GM19324 (cell line): ENCODE data around the gene ENTPD6.
"Not testable (repeated sequence)": the region's sequence is repeated elsewhere in the genome, so short reads cannot be mapped to it uniquely, and the experiment has no call there.

ENCODE experiments used
- ATAC-seq: cut with Tn5 transposase; IDR thresholded peaks from one replicate; pipeline ENCODE4 v1.9.1; 2021; ENCODE audit warnings: mild to moderate bottlenecking, moderate library complexity; ENCODE audit not compliant: unreplicated experiment, low FRiP score

The ENTPD6 gene

DNA sequence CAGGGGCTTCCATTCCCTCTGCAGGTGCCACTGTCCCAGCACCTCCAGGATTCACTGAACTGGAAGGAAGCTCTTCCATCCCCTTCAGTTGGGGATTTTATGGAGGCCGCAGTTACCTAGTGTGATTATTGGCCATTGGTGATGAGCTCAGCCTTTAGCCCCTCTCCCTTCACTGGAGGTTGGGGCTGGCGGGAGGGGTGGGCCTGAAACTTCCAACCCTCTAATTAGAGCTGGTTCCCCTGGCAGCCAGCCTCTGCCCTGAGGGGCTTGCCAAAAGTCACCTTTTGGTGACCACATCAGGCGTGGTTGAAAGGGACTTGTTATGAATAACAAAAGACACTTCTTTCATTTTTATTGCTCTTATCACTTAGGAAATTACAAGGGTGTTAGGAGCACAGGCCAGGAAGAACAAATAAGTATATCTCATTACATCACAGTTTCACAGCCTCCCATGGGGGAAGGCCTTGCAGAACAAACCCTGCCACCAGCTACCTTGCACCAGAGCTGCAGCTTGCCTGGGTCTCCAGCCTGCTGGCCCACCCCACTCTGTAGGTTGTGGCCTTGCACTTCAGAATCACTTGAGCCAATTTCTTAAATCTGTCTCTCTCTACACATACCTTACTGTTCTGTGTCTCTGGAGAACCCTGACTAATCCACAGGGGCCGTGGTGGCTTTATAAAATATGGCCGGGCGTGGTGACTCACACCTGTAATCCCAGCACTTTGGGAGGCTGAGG, 57.3 kb downstream of the ENTPD6 start:
- no peak for ATAC-seq

DNA sequence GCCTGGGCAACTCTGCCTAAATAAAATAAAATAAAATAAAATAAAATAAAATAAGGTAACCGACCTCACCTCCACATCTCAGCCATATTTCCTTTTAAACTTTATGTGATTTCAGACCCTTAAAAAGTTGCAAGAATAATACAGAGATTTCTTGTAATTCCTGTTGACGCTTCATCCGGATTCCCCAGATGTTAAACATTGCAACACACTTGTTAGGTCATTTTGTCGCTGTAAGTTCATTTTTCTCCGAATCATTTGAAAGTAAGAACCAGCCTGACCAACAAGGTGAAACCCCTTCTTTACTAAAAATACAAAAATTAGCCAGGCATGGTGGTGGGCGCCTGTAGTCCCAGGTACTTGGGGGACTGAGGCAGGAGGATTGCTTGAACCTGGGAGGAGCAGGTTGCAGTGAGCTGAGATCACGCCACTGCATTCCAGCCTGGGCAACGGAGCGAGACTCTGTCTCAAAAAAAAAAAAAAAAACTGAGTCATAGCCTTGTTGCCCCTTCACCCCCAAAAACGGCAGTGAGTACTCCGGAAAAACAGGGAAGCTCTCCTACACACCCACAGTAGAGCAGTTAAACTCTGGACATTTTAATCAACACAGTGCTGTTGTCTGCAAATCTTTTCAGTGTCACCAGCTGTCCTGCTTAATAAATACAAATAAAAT, 58.2 kb downstream of the ENTPD6 start:
- no peak for ATAC-seq

DNA sequence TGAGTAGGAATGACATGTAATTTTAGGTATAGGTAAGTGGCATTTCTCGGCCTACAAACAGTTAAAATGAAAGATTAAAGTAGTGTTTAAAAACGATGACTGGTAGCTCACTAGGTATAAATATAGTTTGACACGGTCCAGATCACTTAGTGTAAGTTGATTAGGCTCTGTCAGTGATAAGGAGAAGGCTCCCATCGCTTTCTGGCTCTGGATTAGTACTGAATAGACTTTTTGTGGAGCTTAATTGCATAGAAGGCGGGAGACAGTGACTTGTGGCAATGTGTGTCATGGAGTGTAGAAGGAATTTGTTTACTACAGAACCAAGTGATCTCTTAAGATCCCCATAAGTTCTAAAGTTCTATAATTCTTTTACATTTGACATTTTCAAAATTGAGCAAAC, 59.1 kb downstream of the ENTPD6 start:
- ATAC-seq, result no peak

DNA sequence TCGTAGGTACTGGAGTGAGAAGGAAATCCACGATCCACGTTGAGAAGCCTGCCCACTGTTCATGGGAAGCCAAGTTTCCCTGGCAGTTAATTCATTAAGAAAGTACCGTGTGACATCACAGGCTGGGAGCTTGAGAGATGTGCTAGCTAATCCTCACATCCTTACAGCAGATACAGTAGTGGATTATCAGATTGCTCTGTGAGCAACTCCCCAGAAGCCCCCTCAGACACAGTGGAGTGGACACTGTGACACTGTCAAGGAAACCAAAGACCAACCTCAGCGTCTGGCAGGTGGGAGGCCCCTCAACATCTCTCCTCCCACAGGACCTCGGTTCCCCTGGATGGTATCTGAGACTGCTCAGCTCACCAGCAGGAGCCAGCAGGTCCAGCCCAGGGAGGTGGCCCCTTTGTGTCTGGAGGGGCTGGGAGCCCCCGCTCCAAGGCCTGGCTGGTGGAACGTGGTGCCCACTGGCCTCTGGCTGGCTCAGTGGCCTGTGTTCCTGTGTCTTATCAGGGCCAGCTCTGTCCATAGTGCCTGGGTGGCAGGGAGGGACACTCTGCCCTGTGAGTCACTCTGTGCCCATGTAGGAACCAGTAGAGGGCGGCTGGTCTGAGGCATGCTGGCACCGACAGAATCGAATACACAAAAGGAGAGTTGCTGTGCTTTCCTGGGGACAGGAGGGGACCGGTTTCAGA, 59.6 kb downstream of the ENTPD6 start:
- no peak for ATAC-seq

DNA sequence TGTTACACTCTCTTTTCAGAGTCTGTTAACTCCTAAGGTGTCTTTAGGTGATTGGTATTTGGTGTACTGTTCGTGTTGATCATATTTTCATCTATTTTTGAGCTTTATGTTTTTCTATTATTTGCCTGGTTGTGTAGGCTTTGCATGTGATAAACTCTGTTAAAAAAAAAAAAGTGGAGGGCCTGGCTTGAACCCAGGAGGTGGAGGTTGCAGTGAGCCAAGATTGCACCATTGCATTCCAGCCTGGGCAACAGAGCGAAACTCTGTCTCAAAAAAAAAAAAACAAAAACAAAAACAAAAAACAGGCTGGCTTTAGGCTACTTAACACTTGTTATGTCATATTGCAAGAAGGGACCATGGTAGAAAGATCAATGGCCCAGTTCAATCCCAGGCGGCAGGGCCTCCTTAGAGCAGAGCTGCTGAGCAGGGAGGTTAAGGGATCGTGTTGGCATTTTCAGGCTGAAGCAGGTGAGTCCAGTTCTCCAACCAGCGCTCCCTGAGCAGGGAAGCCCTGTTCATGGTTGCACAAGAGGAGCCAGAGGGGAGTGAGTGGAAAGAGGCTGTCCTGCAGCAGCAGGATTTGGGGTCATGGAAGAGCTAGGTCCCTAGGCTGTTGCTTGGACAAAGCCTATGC, 60.8 kb downstream of the ENTPD6 start:
- no peak for ATAC-seq

DNA sequence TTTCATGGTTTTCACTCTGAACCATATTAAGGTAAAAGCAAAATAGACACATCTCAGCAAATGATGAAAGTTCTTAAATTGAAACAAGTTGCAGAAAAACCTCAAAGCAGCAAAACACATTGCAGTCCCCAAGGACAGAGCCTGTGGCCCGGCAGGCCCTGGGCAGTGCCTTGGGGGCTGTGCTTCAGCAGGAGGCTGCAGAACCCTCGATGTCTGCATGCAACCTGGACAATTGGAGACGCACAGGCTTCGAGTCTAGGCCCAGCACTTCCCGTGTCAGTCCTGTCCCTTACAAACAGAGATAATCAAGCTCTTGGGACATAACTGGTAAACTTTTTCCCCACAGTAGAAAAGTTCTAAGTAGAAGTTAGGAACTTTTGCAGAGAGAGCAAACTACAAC, 61.6 kb downstream of the ENTPD6 start:
- ATAC-seq, result no peak

DNA sequence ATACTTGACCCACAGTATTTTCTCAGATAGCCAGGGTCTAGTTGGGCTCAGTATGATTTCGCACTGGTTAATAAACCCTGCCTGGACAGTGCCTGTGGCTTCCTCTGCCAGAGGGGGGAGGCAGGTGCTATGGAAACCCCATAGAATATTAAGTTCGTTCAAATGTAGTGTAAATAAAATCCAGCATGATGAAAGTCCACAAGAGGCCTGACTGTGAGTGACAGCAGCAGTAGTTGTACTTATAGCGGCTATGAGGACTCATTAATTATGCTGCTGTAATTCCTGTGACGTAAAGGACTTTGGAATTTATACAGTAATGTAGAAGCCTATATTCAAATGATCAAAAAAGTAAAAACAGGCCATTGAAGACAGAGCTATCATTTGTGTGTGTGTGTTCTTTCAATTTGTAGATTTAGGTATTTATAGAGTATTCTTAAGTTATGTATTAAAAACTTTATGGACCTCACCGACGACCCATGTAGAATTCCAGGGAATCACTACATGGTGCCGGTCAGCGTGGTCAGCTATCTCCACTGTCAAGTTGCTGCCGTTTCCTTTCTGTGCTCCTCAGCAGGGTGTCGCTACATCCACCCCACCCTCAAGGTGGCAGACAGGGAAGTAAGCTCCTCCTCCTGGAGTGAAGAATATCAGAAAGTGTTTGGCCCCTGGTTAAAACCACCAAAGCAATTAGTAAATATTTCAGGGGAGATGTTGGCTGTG, 62.4 kb downstream of the ENTPD6 start:
- no peak for ATAC-seq

DNA sequence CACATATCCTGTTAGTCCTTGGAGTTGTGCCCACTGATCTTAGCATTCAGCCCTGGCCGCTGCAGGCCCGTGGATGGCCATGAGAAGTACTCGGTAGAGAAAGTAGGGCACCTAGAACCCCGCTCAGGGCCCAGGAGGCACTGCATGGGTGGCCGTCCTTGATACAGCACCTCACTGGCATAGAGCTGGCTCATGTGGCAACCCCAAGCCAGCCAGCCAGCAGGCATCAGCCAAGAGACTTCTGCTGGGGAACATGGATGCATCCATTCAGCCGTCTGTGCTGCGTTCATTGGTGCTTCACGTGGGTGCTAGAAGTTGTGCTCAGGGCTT, 62.9 kb downstream of the ENTPD6 start:
- ATAC-seq, result no peak

DNA sequence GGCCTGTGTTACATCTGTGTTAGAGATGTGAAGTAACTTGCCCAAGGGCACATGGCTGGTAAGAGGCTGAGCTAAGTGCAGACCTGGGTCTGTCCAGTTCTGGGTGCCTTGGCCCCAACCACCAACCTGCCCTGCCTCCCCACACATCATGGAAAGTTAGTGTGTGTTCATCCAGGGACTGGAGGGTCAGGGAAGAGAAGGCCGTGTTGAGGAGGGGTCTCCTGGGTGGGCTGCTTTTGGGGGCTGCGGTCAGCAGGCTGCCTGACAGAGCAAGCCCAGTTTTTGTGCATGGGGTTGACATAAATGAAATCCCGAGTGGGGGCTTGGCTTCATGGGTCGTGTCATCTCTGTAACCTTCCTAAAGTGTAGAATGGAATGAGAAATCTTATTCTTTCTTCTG, 63.3 kb downstream of the ENTPD6 start:
- no peak for ATAC-seq

DNA sequence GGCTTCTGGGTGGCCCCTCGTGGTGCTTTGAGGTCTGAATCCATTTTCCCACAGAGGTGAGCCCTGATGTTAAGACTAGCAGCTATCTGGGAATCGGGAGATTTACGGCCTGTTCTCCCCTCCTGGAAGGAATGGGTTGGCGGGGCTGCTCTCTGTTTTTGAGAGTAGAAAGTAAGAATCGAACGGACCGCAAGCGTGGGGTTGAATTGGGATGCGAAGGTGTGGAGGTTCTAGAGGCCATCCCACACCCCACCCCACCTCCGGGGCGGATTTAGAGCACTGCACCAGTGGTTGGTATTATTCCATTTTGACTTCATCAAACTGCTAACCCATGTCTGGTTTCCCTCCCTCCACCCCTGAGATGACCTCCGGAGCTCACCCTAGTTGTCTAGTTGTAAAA, 63.8 kb downstream of the ENTPD6 start:
- no peak for ATAC-seq

DNA sequence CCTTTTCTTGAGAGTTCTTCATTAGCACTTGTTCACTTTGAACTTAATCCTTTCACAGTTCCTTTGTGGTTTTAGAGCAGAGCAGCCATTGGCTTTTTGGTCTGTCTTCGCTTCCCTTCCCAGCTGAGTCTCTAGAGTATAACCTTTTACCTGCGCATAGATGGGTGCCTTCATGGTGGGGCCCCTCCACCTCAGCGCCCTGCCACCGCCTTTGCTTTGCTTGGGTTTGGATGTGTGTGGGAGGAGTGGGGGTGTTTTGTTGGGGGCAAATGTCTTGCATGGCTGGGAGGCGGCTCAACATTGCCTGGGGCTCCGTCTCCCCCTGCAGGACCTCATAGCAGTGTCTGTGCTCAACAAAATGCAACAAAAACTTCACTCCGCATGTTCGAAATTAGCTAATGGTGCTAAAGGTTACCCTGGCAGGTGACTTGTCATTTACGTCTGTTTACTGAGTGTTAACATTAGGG, 64.3 kb downstream of the ENTPD6 start:
- no peak for ATAC-seq

DNA sequence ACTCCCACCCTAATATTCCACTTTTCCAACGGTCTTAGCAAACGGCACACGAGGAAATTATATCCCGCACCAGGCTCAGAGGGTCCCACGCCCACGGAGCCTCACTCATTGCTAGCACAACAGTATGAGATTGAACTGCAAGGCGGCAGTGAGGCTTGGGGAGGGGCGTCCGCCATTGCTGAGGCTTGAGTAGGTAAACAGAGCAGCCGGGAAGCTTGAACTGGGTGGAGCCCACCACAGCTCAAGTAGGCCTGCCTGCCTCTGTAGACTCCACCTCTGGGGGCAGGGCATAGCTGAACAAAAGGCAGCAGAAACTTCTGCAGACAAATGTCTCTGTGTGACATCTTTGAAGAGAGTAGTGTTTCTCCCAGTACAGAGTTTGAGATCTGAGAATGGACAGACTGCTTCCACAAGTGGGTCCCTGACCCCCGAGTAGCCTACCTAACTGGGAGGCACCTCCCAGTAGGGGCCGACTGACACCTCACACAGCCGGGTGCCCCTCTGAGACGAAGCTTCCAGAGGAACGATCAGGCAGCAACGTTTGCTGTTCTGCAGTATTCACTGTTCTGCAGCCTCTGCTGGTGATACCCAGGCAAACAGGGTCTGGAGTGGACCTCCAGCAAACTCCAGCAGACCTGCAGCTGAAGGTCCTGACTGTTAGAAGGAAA, 65.4 kb downstream of the ENTPD6 start:
- ATAC-seq, result not testable (repeated sequence)

DNA sequence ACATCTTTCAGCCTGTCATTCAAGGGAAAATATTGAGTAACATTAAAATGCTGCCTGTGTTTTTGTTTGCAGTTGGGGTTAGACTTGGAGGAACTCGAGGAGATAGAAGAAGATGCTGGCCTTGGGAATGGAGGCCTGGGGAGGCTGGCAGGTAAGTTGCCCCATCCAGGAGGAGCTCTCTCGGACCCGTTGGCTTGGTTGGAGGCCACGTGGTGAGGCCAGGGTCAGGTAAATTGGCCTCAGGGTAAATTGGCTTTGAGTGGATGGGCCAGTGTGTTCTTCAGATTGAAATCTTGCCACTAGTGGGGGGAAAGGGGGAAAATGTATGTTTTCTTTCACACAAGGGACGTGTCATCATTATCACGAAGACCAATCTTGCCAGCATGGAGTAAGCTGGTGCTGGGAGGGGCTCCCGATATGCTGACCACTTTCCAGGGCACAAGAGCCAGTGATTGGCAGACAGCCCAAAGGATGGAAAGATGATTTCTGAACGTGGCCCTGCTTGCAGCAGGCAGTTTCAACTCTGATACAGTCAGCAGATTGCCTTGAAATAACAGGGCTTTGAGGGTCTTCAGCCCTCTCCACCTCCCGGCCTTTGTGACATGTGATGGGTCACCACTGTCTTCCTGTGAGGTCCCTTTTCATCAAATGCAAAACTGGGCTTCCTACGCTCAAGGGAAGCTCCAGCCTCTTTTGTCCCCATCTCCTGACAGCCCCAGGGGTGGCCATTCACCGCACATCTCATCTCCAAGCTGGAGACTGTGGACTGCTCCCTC, 73.7 kb downstream of the ENTPD6 start:
- ATAC-seq, result no peak

DNA sequence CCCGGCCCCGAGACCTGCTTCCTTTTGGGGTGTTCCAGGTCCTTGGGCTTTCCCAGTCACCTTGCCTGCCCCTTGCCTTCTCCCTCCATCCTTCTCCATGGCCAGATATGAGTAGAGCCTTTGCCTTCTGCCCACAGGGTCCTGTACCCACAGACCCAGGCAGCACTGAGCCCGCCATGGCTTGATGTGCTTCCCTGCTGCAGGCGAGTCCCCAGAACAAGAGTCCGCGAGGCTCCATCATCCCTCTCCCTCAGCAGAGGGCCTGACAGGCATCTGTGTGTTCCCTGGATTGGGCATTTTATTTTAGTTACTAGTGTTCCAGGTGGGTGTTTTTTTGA, 74.3 kb downstream of the ENTPD6 start:
- no peak for ATAC-seq

DNA sequence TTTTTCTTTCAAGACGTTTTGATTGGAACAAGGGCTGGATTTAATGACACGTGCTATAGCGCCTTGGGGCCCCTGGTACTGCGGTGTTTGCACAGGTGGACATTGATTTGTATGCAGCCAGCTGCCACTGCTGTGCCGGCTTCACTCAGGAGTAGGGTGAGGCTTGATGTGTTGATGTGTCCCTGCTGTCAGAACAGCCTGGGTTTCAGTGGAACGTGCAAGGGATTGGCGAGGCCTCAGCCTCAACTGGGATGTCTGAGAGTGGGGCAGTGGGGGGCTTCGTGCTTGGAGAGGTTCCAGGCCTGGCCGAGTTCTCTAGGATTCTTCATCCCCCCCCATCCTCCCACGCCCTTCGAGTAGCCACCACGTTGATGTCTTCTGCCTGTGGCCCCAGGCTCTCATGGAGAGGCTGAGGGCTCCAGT, 75.3 kb downstream of the ENTPD6 start:
- ATAC-seq, result no peak

DNA sequence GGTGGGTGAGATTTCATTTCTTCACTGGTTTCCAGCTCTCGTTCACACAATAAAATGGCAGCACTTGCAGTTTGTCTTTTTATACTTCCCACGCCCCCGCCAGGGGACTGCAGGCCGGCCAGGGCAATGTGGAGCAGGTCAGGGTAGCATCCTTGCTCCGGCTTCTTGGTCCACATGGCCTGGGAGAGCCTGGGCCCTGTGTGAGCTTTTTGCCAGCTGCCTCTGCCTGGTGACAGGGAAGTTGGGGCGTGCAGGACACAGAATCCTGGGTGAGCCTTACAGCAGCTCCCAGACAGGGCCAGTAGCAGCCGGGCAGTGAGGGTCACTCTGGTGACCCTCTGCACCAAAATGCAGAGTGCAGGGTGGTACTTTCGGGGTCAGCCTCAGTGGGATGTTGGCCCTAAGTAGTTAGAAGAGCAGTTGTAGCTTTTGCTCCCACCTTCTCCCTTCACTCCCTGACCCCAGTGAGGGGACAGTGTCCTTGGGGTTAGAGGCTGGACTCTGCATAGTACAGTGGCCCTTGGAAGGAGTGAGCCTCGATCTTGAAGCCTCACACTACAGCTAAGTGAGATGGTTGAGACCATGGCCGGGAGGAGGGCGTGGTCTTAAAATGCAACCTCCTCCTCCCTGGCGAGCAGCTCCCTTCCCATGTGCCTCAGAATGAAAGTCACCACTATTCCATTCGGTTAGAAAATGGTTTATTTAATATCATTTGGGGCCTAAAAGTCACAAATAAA, 76.1 kb downstream of the ENTPD6 start:
- ATAC-seq, result no peak

DNA sequence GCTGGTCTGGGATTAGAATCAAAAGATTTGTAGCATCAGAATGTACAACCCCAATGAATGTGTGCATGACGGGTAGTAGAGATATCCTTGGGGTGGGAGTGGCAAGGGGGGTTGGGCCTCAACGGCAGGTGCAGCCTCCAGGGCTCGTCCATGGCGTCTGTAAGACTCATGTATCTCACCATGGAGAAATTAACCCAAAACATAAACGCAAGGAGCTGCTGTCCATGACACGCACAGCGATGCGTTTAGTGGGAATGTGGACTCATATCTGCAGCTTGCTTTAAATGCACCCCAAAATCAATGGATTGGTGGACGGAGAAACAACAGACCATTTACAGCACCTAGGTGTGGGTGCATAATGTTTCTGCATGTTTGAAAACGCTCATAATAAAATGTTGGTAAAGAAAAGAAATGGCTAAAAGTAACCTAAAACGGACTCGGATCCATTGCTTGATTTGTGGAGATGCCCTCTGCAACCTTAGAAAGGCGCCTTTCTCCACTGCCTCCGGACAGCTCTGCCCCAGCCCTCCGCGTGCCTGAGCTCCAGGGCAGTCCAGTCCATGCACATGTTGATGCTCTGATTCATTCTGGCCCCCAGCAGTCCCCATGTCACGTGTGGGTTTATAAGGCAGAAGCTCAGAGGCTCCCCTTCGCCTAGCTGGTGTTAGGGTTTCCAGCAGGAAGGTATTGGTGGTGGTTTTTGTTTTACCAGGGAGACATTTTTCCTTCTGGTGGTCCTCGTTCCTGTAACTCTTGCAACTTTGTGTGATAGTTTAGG, 76.9 kb downstream of the ENTPD6 start:
- ATAC-seq, result no peak

DNA sequence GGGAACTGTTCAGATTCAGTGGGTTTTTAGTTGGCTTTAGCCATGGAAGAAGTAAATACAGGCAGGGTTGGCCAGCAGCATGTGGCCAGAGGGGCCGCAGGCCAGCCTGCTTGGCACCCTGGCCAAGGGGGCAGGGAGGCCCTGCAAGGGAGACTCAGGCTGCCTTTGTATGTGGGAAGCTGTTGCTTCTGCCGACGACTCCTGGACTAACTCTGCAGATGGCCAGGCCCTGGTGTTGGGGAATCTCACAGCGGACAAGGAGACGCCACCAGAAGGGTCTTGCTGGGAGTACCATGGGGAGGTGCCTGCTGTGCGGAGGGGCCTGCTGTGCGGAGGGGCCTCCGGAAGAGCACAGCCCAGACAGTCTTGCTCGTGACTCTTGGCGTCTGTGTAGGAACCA, 77.5 kb downstream of the ENTPD6 start:
- no peak for ATAC-seq
